ENCODE results near the gene DTHD1.

DTHD1 gene

DNA sequence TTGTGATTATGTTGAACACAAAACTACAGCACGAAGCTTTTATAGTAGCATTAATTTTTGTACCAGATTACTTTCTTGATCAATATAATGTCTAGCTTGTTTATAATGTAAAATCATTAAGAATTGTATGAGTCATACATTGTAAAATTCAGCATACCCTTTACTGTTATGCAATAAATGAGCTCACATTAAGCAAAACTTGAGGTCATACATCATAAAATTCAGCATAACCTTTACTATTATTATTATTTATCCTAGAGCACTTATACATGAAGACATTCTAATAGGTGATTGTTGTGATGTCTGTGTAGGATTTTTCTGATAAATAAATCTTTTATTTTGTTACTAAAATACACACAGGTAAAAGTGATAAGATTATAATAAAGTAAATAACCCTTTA lies 49.4 kb downstream of the DTHD1 start:
- no peak overlapping the region for H3K4me3 ChIP-seq (ENCODE audit: low read depth, low read length)
- TF ChIP-seq CTCF (IDR thresholded peaks at IDR 0.05; ENCODE audit: insufficient read depth, low read length, missing control alignments), result no peak
- ChIA-PET POLR2A (no interaction called here), CTCF (no interaction called here)
- no peak for DNase-seq (ENCODE audit: low read depth, low spot score)

GRCh38 chr4:36332023-36332781 lies 50.8 kb downstream of the DTHD1 start:
- no peak for DNase-seq (ENCODE audit: low read depth, low spot score)
- POLR2A ChIA-PET, result no interaction called here
- H3K4me3 ChIP-seq (ENCODE audit: low read depth, low read length), result no peak overlapping the region
- TF ChIP-seq CTCF (IDR thresholded peaks at IDR 0.05; ENCODE audit: insufficient read depth, low read length, missing control alignments), result no peak
- CTCF ChIA-PET, result no interaction called here

GRCh38 chr4:36332782-36333131 lies 51.3 kb downstream of the DTHD1 start:
- no peak overlapping the region for H3K4me3 ChIP-seq (ENCODE audit: low read depth, low read length)
- POLR2A ChIA-PET, result no interaction called here
- TF ChIP-seq CTCF (IDR thresholded peaks at IDR 0.05; ENCODE audit: insufficient read depth, low read length, missing control alignments), result no peak
- CTCF ChIA-PET, result no interaction called here
- DNase-seq (ENCODE audit: low read depth, low spot score), result no peak

- no peak overlapping the region for H3K4me3 ChIP-seq (ENCODE audit: low read depth, low read length)
- no peak for DNase-seq (ENCODE audit: low read depth, low spot score)
- TF ChIP-seq CTCF (IDR thresholded peaks at IDR 0.05; ENCODE audit: insufficient read depth, low read length, missing control alignments), result no peak
- POLR2A ChIA-PET, result no interaction called here
- CTCF ChIA-PET, result no interaction called here
Observed at GRCh38 chr4:36333303-36333877, 52.0 kb downstream of the DTHD1 start.

DNA sequence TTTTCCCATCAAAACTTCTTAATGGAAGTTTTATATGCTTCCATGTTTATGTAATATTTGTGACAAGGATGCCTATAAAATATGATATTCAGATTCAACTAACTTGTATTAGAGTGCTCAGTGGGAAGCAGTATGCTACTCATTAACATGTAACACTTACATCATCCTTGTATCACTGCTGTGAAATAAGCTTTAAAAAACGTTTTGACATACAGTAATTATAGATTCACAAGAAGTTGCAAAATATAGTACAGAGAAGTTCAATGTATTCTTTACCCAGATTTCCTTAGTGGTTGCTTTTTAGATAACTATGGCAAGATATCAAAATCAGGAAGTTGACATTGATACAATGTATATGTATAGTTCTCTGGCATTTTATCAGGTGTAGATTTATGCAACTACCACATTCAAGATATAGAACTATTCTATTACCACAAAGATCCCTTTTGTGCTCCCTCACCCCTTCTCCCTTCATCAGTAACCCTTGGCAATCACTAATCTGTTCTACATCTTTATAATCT lies 56.3 kb downstream of the DTHD1 start:
- DNase-seq (ENCODE audit: low read depth, low spot score), result no peak
- TF ChIP-seq CTCF (IDR thresholded peaks at IDR 0.05; ENCODE audit: insufficient read depth, low read length, missing control alignments), result no peak
- no peak overlapping the region for H3K4me3 ChIP-seq (ENCODE audit: low read depth, low read length)
- POLR2A ChIA-PET, result no interaction called here
- CTCF ChIA-PET, result no interaction called here

GRCh38 chr4:36338973-36339372 lies 57.6 kb downstream of the DTHD1 start:
- ChIA-PET POLR2A (no interaction called here), CTCF (no interaction called here)
- no peak overlapping the region for H3K4me3 ChIP-seq (ENCODE audit: low read depth, low read length)
- no peak for TF ChIP-seq CTCF (IDR thresholded peaks at IDR 0.05; ENCODE audit: insufficient read depth, low read length, missing control alignments)
- DNase-seq (ENCODE audit: low read depth, low spot score), result no peak
